HuH-7 (cell line): ENCODE measurements around the gene CCR5AS.
"Not testable (repeated sequence)": the region's sequence is repeated elsewhere in the genome, so short reads cannot be mapped to it uniquely, and the experiment has no call there.

Experiments used
- DNase-seq: peaks from one replicate; pipeline ENCODE4 v3.0.0; 2011; ENCODE audit warnings: low spot score

Gene CCR5AS

DNA sequence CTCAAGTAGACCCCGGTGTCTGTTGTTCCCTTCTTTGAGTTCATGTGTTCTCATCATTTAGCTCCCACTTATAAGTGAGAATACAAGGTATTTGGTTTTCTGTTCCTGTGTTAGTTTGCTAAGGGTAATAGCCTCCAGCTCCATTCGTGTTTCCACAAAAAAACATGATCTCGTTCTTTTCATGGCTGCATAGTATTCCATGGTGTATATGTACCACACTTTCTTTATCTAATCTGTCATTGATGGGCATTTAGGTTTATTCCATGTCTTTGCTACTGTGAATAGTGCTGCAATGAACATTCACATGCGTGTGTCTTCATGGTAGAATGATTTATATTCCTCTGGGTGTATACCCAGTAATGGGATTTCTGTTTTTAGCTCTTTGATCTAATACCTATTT lies 4.0 kb downstream of the CCR5AS start:
- not testable (repeated sequence) for DNase-seq

DNA sequence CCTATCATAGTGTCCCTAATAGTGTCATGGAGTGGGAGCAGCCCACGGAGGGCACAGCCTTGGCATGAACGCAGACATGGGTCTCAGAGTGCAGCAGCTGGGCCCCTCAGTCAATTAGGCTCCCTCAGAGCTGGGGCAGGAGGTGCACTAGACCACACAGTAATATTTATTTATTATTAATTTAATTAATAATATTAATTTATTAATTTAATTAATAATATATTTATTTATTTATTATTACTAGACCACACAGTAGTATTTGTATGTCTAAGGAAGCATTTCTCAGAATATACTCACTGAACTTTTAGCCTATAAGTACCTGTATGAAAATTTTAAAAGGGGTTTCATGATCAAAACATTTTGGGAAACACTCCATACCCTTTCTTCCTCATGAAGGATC lies 5.3 kb downstream of the CCR5AS start:
- DNase-seq: no peak

DNA sequence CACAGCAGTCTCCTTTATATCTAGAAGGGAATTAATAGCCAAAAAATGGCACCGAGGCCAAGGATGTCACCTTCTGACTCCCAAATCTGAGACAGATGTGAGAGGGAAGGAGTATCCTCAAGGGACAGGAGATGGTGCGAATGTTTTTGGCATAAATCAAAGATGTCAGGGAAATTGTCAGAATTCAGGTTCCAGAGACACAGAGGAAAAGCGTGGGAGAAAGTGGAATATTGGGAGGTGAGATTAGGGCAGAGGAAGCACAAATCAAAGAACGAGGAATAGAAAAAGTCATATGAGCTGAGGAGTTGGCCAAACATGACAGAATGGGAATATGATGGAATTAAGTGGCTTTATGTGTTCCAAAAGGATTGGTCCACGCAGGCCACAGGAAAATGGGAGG lies 6.0 kb downstream of the CCR5AS start:
- no peak for DNase-seq

DNA sequence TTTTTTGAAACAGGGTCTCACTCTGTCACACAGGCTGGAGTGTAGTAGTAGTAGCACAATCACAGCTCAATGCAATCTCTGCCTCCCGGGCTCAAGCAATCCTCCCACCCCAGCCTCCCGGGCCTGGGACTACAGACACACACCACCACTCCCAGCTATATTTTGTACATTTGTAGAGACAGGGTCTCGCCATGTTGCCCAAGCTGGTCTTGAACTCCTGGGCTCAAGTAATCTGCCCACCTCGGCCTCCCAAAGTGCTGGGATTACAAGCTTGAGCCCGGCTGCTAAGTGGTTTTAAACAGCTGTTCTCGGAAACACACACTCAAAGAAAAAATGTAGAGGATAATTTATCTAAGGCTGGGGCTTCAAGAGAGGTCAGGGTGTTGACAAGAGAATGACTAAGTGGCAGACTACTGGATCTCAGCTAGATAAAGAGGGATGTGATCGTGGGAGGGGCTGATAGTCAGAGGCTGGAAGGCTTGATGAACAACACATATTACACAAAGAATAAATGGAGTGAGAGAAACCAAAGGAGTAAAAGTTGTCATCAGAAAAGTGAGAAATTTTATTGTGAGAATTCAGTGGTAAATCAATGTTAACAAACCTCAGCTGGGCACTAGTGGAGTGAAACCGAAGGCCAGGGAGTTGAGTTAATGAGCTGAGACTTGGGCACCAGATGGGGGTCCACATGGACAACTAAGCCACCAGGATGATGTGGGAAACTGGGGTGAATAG lies 6.7 kb downstream of the CCR5AS start:
- DNase-seq: no peak

DNA sequence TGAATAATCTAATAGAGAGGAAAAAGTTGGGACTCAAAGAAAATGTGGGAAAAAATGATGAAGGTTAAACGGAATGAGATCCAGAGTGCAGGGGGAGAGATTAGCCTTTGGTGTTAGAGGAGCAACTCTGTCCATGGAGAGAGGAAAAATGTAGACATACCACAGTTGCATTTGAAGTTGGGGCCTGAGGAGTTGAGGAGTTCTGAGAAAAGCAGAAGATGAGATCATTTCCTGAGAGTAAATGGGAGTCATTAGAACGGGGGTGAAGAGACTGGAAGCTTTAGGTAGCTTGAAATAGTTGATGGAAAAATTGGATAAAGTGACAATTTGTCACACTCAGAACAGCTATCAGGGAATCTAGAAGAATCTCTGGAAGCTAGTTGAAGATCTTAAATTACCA lies 7.3 kb downstream of the CCR5AS start:
- DNase-seq: no peak

DNA sequence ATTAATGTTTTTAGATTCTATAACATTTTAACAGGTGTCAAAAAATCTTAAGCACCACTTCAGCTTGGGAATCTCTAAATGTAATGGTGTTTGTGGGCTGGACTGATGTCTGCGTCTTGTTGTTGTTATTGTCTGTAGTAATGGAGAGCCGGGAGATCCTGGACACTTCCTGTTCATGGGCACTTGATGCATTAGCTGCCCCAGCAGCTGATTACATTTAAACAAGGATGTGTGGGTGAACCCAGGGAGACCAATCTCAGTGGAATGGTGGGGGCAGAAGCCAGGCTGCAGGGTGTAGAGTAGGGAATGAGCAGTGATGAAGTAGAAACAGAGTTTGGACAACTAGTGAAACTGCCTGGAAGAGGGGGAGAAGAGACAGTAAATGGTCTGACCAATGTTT lies 7.8 kb downstream of the CCR5AS start:
- no peak for DNase-seq

DNA sequence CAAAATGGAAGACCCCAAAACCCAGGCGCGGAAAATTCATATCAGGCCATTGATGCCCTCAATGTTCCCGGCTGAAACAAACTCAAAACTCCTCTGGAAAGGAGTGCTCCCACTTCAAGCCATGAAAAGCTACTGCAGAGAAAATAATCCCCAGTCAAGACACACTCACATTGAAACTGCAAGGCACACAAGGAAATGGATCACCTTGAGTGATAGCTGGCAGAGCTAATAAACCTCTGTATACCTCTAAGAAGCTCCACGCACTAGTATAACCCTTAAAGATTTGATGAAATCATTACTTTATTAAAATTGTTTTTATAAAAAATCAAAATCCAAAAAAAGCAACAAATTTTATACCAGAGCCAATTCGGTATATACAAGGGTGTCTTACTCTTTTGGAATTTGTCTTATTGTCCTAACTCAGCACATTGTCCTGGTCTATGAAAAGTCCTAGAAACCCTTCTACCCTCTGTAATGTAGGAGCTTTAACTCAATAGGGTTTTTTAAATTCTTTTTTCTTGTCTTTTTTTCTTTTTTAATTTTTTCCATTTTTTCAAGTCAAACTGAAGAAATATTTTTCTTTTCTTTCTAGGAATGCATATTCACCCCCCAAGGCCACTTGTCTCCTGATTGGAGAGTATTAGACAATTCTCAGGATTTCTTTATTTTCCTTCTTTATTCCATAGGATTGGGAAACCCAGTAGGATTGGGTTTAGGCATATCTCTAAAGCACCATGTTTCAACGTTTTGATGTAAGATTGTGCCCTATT lies 8.5 kb downstream of the CCR5AS start:
- DNase-seq: no peak

DNA sequence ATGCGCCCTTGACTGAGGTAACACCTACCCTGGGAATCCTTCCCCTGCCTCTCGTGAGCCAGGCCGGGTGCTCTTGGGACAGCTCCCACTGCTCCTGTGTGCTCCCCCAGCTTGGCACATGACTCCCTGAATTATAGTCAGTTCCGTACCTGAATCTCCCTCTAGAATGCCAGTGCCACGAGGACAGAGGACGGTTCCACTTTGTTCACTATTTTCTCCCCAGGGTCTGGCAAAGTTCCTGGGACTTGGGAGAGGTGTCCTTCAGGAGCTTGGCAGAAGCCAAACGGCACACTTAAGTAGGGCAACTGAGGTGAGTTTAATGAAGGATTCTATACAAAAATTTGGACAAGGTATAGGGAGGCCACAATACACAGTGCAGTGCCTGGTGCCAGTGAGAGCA lies 9.8 kb downstream of the CCR5AS start:
- no peak for DNase-seq

DNA sequence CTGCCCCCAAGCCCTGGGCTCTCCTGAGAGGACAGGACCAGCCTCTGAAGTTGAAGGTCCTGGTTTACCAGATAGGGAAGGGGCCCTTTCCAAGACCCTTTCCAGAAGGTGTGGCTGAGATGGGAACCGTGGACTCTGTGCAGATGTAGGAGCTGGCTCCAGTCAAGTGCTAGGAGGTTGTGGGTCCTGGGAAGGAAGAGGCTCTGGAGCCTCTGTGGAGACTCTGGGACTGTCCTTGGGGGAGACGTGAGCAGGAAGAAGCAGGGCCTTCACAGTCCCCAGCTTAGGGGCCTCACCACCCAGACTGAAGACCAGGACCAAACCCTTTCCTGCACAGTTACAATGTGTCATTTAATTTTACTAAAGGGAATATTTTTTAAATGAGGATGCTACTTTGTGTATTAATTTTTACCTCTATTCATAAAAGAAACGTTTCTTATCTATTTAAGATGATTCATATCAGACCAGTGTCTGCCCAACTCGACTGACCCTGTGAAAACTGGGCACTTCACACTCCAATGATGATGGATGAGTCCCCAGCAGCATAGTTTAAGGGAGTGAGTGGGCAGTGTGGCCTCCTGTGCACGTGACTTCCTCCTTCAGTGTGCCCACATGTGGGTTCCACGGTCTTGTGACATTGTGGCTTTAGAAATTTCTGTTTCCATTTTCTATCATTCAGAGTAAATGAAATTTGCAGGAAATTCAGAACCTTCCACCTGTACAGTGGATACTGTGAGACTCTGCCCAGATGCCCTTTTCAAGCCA lies 10.9 kb downstream of the CCR5AS start:
- no peak for DNase-seq

DNA sequence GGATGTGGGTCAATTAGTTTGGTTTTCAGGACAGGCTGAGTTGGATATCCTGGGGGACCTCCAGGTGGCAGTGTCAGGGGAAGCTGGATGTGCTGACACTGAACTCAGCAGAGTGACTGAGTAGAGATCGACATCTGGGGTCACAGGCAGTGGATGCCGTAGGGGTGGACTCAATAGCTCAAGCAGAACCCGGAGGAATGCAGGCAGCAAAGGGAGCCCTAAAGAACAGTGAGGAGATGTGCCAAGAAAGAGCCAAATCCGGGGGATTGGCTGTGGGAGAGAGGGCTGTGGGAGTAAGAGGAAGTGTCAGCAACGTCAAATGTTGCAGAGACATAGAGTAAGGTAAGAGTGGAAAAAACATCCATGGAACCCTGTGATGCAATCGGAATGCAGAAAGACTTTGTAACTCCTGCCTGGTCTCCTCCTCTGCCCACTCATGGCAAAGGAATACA lies 11.6 kb downstream of the CCR5AS start:
- DNase-seq: no peak

DNA sequence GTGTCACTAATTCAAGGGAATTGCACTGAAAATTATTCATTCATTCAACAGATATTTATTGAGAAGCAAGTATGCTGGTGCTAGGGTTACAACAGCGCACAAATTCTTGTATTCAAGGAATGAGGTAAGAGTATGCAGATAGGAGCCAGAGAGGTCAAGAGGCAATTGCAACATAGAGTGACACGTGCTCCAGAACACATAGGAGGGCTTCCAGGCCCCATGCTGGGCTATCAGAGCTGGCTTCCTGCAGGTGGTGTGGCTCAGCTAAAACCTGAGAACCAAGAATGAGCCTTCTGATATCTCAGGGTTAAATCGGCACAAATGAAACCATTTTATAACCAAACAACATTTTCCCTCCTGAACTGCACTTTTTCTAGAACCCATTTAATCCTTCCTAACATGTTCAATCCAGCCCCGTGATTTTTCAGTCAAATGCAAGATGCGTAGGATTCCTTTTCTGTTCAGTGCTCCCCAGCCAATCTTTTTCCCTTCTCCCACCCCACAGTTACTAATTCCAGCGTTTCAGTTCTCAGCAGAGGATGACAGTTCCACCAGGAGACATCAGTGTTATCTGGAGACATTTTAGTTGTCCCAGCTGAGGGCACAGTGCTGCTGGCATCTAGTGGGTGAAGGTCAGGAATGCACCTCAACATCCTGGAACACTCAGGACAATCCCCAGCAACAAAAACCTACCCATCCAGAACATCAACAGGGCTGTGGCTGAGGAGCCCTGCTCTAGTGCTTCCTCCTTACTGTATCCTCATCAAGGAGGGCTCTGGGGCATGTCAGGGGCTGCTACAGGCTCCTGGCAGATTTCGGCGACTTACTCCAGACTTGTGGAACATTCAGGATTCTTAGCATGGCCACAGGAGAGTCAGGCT lies 13.1 kb downstream of the CCR5AS start:
- DNase-seq: peak; percentile 68

DNA sequence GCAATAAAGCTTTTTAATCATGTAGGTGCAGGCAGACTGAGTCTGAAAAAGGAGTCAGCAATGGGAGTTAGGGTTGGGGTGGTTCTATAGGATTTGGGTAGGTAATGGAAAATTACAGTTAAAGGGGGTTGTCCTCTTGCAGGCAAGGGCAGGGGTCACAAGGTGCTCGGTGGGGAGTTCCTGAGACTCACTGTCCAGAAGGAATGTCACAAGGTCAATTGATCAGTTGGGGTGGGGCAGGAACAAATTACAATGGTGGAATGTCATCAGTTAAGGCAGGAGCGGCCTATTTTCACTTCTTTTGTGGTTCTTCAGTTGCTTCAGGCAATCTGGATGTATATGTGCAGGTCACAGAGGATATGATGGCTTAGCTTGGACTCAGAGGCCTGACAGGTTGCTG lies 13.9 kb downstream of the CCR5AS start:
- DNase-seq: no peak

DNA sequence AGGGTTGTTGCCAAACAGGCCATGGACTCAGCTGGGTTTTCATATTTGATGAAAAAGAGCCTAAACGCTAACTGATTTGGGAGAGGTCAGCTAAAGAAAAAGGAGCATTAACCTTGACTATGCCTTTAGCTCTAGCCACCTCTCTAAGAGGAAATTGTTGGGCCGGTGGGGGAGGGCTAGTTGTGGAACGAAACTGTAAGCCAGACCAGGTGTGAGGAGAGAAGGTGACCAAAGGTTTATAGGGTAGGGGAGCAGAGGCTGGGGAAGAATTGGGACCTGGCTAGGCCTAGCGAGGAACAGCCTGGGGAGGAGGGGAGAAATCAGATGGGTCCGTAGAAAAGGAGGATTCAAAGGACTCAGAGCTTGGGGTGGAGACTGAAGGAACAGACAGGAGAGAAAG lies 15.3 kb downstream of the CCR5AS start:
- not testable (repeated sequence) for DNase-seq

DNA sequence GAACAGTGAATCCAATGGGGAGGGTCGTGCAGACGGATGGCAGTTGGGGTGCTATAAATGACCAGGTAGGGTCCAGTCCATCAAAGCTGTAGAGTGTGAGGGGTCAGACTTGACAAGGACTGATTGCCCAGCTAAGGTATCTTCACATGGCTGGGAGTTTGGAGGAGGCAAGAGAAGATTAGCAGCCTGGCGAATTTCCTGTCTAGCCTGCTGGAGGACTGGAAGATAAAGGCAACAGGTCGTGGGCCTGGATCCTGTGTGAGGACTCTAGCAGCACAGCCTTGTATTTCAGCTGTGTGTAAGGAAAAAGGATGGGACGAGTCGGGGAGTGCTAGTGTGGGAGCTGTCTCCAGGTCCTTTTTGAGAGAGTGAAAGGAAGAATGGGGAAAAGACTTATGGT lies 17.6 kb downstream of the CCR5AS start:
- DNase-seq: no peak

DNA sequence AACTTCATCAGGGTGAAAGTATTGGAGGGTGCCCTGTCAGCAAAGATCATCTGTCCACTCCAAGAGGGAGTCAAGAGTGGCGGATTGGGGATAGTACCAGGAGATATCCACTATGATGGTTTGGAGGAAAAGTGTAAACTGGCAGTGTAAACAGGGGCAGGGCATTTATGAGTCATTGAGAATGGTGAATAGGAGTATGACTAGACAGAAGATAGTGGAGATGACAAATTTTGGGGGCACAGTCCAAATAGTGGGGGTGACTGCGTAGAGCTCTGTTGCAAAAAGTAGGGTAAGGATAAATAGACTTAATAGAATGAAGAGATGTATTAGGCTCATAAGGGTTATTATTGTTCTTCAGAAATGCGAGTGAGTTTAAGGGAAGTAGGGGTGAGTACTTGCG lies 18.0 kb downstream of the CCR5AS start:
- DNase-seq: not testable (repeated sequence)

DNA sequence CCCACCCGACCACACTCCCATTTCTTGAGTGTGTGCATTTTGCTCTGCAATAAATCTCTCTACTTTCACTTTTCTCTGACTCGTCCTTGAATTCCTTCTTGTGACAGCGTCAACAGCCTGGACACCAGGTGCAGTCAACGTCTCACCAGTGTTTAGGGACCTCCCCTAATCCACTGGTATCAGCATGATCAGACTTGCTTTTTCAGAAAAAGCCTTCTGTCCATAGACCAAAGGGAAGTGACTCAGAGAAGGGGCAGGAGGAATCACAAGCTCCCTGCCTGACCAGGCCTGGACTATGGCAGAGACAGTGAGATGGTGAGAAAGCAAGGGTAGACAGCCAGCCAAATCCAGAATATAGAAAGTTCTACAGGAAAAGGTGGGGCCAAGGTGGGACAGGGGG lies 20.7 kb downstream of the CCR5AS start:
- no peak for DNase-seq

DNA sequence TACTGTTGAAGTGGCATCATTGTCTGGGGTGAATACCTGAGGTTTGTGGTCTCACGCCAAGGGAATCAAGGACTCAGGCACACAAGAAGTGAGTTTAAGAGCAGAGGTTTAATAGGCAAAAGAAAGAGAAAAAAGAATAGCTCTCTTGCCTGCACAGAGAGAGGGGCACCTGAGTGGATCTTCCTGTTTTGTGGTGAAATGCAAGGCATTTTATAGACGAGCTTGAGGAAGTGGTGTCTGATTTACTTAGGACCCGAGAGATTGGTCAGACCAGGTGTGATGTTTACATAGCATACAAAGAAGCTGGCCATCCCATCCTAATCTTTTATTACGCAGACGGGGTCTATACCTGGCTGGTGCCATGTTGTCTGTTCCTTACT lies 22.9 kb downstream of the CCR5AS start:
- DNase-seq: no peak

DNA sequence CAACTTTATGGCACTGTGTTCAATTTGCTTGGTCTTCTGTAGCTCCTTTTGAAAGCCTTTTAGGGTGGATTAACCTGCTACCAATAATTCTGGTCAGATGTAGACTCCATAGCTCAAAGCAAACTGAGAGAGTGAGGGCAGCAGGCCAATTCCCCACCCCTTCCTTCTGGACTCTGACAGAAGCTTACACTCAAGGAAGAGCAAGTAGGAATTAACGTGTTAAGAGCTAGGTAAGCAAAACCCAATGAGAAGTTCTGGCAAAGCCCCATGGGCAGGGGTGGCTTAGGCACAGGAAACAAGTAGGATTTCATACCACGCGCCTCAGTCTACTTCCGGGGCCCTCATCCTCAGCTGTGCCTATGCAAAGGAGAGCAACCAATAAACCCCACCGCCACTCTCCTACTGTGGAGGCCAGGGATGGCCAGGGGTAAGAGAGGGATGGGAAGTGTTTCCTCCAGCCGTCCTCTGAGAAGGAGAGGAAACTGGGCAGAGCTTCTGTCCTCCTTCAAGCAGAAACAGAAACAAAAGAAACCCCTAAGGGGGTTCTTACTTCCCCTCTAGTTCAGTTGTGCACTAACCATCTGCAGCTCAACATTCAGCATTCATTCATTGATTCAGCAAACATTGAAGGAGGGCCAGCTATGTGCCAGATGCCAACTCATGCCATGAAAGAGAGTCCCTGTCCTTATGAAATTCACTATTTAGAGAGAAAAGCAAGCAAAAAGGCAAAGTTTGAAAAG lies 23.5 kb downstream of the CCR5AS start:
- DNase-seq: no peak

DNA sequence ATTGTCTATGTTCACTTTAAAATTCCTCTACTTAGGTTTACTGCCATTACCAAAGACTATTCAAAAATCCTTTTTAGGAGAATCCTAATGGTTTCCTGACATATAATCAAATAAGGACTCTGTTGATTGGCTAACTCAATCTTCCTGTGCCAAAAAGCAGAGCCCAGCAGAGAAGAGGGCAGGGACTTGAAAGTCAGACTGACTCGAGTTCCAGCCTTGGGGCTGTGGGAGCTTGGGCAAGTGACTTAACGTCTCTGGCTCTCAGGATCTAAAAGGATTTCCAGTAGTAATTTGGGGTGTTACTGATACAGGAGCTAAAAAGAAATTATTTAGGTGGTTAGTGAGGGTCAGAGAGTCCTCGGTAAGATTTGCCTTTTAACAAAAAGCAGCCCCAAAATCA lies 25.2 kb downstream of the CCR5AS start:
- no peak for DNase-seq

DNA sequence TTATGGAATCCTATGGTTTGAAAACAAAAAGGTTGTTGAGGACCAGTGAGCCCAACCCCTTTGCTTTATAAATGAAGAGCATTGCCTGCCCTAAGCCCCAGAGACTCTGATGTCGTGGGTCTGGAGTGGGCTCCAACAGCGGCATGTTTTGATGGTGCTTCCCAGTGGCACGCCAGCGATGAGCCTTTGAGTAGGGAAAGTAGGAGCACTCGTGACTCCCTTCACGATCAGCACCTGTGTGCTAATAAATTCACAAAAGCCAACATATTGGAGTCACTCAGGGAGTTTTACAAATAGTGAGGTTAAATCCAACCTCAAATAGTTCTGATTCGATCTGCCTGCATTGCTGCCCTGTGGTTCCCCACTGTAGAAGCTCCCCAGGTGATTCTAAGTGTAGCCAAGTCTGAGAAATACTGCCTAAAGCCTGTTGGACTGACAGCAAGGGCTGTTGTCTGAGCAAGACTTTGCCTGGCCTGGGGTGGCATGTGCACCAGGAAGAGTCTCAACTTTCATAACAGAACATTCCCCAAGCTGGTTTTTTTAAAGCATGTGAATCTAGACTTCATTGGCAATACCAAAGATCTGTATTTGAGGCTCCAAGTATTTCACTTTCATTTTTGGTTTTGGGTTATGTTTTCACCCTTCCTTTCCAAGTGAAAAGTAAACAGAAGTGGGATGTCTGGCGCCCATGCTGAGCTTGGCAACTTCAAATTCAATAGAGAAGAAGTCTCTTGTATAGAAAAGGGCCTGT lies 26.2 kb downstream of the CCR5AS start:
- DNase-seq: no peak
